ENCODE measurements around the gene TCF7L1. TPM values are rescaled to one million over a fixed set of nuclear protein-coding genes. Genes with fewer than 3 reads are reported as not detected.
"Not testable (repeated sequence)": the region's sequence is repeated elsewhere in the genome, so short reads cannot be mapped to it uniquely, and the experiment has no call there.

The TCF7L1 gene
- total RNA-seq, 1 donor from 2014 or later: 4.5 TPM

DNA sequence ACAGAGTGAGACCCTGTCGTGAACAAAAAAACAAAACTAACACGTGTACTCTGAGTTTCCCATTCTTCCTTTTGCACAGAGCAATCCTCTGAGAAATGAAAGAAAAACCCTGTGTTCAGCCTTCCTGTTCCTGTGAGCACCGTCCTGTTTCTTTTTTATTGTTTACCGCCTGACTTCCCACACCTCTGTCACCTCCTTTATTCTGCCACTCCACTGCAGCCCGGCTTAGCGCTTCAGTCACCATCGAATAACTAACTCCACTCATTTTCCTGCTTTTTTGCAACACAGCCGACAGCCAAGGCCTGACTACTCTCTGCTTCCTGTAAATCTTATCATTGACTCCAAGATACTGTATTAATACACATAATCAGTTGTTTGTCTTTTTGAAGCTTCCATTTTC is 153.7 kb downstream of the TCF7L1 start:
- no peak for ATAC-seq

DNA sequence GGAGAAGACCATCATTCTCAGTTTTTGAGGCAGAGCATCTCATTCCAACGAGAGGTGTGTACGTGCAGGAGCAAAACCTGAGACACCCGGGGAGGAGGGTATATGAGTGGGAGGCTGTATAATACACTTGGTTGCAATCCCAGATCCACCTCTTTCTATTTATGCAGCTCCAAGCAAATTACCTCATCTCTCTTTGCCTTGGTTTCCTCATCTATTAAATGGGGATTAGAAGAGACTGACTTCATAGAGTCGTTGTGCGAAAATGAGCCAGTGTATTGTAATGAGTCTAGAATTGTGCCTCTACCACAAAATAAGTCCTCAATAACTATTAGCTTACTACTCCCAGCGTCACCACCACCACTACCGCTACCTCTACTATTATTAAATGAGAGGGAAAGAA is 154.5 kb downstream of the TCF7L1 start:
- ATAC-seq: peak; percentile 52

- ATAC-seq: peak; percentile 95
Observed at GRCh38 chr2:85288244-85288725, 155.1 kb downstream of the TCF7L1 start.

- no peak for ATAC-seq
Observed at GRCh38 chr2:85291425-85292023, 158.3 kb downstream of the TCF7L1 start.

DNA sequence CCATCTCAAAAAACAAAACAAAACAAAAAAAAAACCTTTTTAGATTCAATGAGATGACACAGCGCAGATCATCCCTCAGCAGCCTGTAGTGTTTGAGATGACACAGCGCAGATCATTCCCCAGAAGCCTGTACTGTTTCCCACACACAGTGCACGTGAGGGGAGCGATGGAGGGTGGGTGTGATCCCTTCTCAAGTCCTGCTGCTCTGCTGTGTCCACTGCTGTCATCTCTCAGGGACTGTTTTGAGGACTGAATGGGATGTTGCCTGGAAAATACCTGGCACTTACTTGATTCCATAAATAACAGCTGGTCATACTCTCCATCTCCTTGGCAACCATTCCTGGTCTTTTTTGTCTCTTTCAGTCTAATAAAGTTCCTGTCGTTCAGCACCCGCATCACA is 168.9 kb downstream of the TCF7L1 start:
- no peak for ATAC-seq

DNA sequence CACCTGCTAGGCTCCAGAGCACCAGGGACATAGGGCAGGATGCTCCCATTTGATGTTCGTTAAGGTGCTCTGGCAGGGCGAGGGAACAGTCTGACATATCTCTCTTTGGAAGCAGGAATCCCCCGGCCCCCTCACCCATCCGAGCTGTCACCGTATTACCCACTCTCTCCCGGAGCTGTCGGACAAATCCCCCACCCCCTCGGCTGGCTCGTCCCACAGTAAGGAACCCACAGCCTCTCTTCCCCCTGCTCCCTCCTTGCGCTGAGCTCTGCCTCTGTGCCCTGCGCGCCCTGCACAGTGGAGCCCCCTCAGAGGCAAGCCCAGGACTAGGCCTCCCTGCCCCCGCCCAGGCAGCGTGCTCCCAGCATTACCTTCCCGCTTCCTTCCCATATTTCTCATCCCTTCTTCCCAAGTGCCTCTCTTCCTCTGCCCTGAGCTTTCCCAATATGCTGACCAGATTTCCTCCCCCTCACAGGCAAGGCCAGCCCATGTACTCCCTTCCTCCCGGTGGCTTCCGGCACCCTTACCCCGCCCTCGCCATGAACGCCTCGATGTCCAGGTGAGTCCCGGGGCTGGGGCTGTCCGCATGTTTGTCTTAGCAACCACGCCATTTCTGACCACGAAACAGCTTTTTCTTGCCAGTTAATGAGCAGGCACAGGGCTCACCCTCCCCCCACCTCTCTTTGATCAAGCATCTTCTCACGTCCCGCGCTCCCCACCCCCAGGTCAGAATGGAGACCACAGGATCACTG is 170.8 kb downstream of the TCF7L1 start:
- ATAC-seq: no peak

DNA sequence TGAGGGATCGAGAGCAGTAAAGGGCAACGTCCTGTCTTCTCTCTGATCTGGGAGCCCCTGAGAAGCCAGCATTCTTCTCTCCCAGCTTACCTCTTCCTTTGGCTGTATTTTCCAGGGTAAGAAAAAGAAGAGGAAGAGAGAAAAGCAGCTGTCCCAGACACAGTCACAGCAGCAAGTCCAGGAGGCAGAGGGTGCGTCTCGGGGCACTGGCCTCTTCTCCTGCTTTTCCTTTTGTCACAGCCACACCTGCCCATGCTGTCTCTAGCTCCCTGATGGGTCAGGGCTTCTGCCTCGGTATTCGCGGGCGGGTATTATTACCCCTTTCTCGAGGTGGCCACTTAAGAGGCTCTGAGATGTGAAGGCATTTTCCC is 174.3 kb downstream of the TCF7L1 start:
- no peak for ATAC-seq

DNA sequence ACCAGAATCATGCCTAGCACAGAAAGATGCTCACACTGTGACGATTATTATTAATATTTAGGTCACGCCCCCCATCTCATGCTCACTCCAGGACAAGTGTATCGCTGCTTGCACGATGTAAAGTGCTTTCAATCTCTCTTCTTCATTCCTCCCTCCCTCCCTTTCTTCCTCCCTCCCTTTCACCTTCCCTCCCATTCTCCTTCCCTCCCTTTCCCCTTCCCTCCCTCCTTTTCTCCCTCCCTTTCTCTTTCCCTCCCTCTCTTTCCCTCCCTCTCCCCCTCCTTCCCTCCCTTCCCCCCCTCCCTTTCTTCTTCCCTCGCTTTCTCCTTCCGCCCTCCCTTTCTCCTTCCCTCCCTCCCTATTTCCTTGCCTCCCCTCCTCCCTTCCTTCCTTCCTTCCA is 175.0 kb downstream of the TCF7L1 start:
- no peak for ATAC-seq

- peak; percentile 20 for ATAC-seq
Observed at GRCh38 chr2:85308896-85309555, 175.8 kb downstream of the TCF7L1 start.

DNA sequence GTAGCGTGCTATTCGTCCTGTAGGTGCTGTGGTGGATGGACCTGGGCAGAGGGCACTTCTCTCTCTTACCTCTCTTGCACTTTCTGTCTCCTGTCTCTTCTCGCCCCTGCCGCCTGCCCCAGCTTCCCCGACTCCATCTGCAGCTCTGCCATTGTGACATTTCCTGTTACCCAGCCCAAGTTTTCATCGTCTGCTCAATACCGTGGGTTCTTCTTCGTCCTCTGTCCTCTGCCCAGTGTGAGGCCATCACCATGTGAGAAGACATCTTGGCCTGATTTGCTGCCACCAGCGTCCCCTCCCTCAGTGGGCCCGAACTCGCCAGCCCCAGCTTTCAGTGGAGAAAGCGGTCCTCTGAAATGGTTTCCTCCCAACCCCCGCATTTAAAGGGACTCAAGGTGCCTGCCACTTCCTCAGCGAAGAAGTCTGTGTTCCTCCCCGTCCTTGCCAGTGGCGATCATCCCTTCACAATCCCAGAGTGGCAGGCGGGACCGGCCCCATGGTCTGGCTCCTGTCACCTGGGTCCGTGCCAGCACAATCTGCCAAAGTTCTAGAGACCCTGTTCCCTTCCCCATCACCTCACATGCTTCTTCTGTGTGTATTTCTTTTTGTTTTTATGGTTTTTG is 176.6 kb downstream of the TCF7L1 start:
- ATAC-seq: no peak

DNA sequence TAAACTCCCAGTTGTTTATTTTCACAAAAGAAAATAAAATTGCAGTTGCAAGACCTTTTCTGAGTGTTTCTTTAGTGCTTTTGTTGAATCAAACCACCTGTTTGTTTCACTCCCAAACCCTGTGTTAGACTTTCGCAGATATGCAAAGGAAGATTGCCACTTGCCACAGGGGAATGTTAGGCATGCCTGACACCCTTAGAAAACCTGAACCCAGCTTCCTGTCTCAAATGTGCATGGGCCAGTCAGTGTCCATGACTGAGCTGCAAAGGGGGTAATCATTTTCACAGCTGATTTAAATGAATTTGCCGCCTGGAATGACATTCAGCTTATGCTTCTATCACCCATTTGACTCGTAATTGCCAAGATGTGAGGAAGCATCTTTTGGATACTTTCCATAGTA is 177.1 kb downstream of the TCF7L1 start:
- ATAC-seq: no peak

GRCh38 chr2:85312404-85312803 is 179.2 kb downstream of the TCF7L1 start:
- ATAC-seq: peak; percentile 75

DNA sequence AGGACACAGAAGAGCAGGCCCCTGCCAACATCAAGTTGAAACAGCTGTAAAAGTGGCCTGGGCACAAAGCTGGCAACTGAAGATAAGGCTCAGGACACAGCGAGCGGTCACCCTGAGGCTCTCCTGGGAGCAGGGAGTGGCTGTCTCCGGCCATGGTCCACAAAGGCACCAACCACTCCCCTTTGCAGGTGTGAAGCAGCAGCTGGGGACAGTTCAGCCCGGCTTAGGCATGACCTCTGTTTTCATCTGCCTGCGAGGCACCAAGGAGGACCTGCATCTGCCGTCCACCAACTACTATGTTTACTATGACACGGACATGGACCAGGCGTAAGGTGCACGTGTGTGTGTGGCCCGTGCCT is 181.7 kb downstream of the TCF7L1 start:
- no peak for ATAC-seq

GRCh38 chr2:85315921-85316320 is 182.7 kb downstream of the TCF7L1 start:
- not testable (repeated sequence) for ATAC-seq

GRCh38 chr2:85318222-85319074 is 185.3 kb downstream of the TCF7L1 start:
- ATAC-seq: peak; percentile 42

GRCh38 chr2:85319796-85320195 is 186.6 kb downstream of the TCF7L1 start:
- ATAC-seq: no peak

DNA sequence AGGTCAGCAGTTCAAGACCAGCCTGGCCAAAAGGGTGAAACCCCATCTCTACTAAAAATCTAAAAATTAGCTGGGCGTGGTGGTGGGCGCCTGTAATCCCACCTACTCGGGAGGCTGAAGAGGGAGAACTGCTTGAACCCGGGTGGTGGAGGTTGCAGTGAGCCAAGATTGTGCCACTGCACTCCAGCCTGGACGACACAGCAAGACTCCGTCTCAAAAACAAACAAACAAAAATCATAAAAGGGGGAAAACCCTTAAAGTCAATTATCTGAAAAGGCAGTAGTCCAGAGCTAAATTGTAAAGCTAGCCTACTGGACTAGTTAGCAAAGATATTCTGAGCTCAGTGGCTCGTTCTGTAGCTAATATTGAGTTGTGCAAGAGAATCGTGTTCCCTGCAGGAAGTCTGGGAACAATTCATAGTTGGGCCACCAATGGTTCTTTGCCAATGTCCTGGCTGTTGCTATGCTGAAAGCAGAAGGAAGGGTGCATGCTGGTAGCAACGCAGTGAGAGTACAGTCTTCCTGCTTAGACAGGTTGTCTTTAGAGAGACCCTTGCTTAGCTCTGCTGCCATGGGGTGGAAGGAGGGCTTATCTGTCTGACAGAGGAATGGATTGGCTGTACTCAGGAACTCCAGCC is 190.3 kb downstream of the TCF7L1 start:
- ATAC-seq: no peak

GRCh38 chr2:85323988-85324367 is 190.8 kb downstream of the TCF7L1 start:
- not testable (repeated sequence) for ATAC-seq

GRCh38 chr2:85324639-85325465 is 191.7 kb downstream of the TCF7L1 start:
- no peak for ATAC-seq

GRCh38 chr2:85325466-85325811 is 192.2 kb downstream of the TCF7L1 start:
- no peak for ATAC-seq
